ENCODE results near the gene SLC30A5.

DNA sequence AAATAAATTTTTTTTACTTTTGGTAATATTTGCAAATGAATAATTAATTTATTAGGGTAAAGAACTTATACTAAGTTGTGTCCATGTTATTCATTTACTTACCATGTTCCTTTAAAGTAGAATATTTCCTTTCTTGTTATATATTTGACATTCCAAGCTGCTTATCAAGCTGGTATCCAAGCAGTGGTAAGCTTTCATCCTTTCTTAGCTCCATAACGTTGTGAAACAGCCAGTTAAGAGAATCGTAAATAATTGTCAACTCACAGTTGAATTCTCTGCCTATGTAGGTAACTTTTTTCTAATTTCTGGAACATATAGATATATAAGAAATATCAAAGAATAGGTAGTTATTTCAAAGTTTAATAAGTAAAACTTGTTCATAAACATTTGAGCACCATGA is 36.4 kb downstream of the SLC30A5 start:
- TF ChIP-seq, protein P1, sequence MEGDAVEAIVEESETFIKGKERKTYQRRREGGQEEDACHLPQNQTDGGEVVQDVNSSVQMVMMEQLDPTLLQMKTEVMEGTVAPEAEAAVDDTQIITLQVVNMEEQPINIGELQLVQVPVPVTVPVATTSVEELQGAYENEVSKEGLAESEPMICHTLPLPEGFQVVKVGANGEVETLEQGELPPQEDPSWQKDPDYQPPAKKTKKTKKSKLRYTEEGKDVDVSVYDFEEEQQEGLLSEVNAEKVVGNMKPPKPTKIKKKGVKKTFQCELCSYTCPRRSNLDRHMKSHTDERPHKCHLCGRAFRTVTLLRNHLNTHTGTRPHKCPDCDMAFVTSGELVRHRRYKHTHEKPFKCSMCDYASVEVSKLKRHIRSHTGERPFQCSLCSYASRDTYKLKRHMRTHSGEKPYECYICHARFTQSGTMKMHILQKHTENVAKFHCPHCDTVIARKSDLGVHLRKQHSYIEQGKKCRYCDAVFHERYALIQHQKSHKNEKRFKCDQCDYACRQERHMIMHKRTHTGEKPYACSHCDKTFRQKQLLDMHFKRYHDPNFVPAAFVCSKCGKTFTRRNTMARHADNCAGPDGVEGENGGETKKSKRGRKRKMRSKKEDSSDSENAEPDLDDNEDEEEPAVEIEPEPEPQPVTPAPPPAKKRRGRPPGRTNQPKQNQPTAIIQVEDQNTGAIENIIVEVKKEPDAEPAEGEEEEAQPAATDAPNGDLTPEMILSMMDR (conservative IDR thresholded peaks at IDR 0.05; ENCODE audit: low read length), result no peak
- TF ChIP-seq EZH2phosphoT487 (IDR thresholded peaks at IDR 0.05; ENCODE audit: borderline replicate concordance, low read depth, low read length), result no peak

Measured in OCI-LY7 (cell line).